ENCODE results near the gene STIMATE.

STIMATE gene

GRCh38 chr3:52824037-52824436, 73.3 kb downstream of the STIMATE start:
- DNase-seq (ENCODE audit: low read depth in 2 of 2, low spot score in 1 of 2): no peak

- no peak for DNase-seq (ENCODE audit: low read depth in 2 of 2, low spot score in 1 of 2)
Observed at GRCh38 chr3:52822363-52822762, 75.0 kb downstream of the STIMATE start.

- DNase-seq (ENCODE audit: low read depth in 2 of 2, low spot score in 1 of 2): no peak
Observed at GRCh38 chr3:52820736-52821135, 76.6 kb downstream of the STIMATE start.

- DNase-seq (ENCODE audit: low read depth in 2 of 2, low spot score in 1 of 2): no peak
Observed at GRCh38 chr3:52819936-52820335, 77.4 kb downstream of the STIMATE start.

GRCh38 chr3:52817860-52818259, 79.5 kb downstream of the STIMATE start:
- no peak for DNase-seq (ENCODE audit: low read depth in 2 of 2, low spot score in 1 of 2)

GRCh38 chr3:52817221-52817620, 80.1 kb downstream of the STIMATE start:
- no peak for DNase-seq (ENCODE audit: low read depth in 2 of 2, low spot score in 1 of 2)

GRCh38 chr3:52816654-52817053, 80.7 kb downstream of the STIMATE start:
- DNase-seq (ENCODE audit: low read depth in 2 of 2, low spot score in 1 of 2): no peak

- DNase-seq (ENCODE audit: low read depth in 2 of 2, low spot score in 1 of 2): no peak
Observed at GRCh38 chr3:52816199-52816598, 81.1 kb downstream of the STIMATE start.

GRCh38 chr3:52813810-52814209, 83.5 kb downstream of the STIMATE start:
- DNase-seq (ENCODE audit: low read depth in 2 of 2, low spot score in 1 of 2): no peak

- DNase-seq (ENCODE audit: low read depth in 2 of 2, low spot score in 1 of 2): no peak
Observed at GRCh38 chr3:52811452-52812011, 85.8 kb downstream of the STIMATE start.

- DNase-seq (ENCODE audit: low read depth in 2 of 2, low spot score in 1 of 2): no peak
Observed at GRCh38 chr3:52810923-52811322, 86.4 kb downstream of the STIMATE start.

- no peak for DNase-seq (ENCODE audit: low read depth in 2 of 2, low spot score in 1 of 2)
Observed at GRCh38 chr3:52809662-52810377, 87.5 kb downstream of the STIMATE start.

GRCh38 chr3:52809149-52809548, 88.2 kb downstream of the STIMATE start:
- no peak for DNase-seq (ENCODE audit: low read depth in 2 of 2, low spot score in 1 of 2)

- DNase-seq (ENCODE audit: low read depth in 2 of 2, low spot score in 1 of 2): no peak
Observed at GRCh38 chr3:52805270-52806039, 91.9 kb downstream of the STIMATE start.

- DNase-seq (ENCODE audit: low read depth in 2 of 2, low spot score in 1 of 2): no peak
Observed at GRCh38 chr3:52801839-52802238, 95.5 kb downstream of the STIMATE start.

GRCh38 chr3:52800079-52800478, 97.3 kb downstream of the STIMATE start:
- no peak for DNase-seq (ENCODE audit: low read depth in 2 of 2, low spot score in 1 of 2)

GRCh38 chr3:52798978-52799476, 98.3 kb downstream of the STIMATE start:
- no peak for DNase-seq (ENCODE audit: low read depth in 2 of 2, low spot score in 1 of 2)

GRCh38 chr3:52798376-52798977, 98.9 kb downstream of the STIMATE start:
- no peak for DNase-seq (ENCODE audit: low read depth in 2 of 2, low spot score in 1 of 2)

GRCh38 chr3:52796411-52796810, 100.9 kb downstream of the STIMATE start:
- DNase-seq (ENCODE audit: low read depth in 2 of 2, low spot score in 1 of 2): no peak

GRCh38 chr3:52795298-52795900, 101.9 kb downstream of the STIMATE start:
- DNase-seq (ENCODE audit: low read depth in 2 of 2, low spot score in 1 of 2): no peak

GRCh38 chr3:52794612-52795099, 102.7 kb downstream of the STIMATE start, which contains the start of gene ITIH3:
Gene ITIH3 (plus strand): TSS chr3:52794796. CDS start chr3:52794804, 8 bp downstream.
- DNase-seq (ENCODE audit: low read depth in 2 of 2, low spot score in 1 of 2): no peak

Data from stimulated activated CD8-positive, alpha-beta memory T cell treated with anti-CD3 and anti-CD28 coated beads, Interleukin-4, amount 100 ng/mL, for 4 hours (primary cell).